C4-2B (cell line): ENCODE results near the gene PTPRN2.

Source experiments
- ZFX ChIP-seq: fragments of 450-650 bp; IDR thresholded peaks from 2 replicates; pipeline ENCODE4 v1.6.1; 2017
- TF ChIP-seq, protein P1 (sequence below): fragments of 450-650 bp; conservative IDR thresholded peaks from 2 replicates; pipeline ENCODE4 v1.5.1; 2017; ENCODE audit warnings: mild to moderate bottlenecking

DNA sequence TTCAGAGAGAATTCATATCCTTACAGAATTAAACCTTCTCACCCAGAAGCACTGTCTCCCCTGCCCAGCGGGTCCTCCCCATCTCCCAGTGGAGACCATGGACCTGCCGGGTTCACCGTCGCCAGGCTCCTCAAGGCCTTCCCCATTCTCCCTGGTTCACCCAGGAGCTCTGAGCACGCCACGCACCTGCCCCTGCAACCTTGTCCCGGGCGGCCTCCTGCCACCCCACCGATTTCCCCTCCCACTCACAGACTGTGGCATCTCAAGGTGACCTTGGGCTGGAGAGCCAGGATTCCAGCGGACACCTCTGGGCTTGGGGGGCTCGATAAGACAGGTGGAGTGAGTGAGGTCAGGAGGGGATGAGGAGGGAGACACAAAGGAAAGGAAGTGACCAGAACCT lies 135.3 kb downstream of the PTPRN2 start:
- TF ChIP-seq, protein P1, sequence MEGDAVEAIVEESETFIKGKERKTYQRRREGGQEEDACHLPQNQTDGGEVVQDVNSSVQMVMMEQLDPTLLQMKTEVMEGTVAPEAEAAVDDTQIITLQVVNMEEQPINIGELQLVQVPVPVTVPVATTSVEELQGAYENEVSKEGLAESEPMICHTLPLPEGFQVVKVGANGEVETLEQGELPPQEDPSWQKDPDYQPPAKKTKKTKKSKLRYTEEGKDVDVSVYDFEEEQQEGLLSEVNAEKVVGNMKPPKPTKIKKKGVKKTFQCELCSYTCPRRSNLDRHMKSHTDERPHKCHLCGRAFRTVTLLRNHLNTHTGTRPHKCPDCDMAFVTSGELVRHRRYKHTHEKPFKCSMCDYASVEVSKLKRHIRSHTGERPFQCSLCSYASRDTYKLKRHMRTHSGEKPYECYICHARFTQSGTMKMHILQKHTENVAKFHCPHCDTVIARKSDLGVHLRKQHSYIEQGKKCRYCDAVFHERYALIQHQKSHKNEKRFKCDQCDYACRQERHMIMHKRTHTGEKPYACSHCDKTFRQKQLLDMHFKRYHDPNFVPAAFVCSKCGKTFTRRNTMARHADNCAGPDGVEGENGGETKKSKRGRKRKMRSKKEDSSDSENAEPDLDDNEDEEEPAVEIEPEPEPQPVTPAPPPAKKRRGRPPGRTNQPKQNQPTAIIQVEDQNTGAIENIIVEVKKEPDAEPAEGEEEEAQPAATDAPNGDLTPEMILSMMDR, result no peak
- no peak for TF ChIP-seq ZFX
